ENCODE data around the gene LRP10.
A peak's percentile ranks its signal among the peaks of the same experiment; 100 is the strongest.

The LRP10 gene

GRCh38 chr14:22870811-22871223 lies 723 bp upstream of the LRP10 start:
- no peak for DNase-seq
- Mint-ChIP-seq H3K27ac (peak overlapping the region; percentile 99), H3K36me3 (ENCODE audit: low read depth) (peaks cover 16% of the 10 kb centered on the region)

GRCh38 chr14:22872033-22872832 lies 693 bp downstream of the LRP10 start:
- peak; percentile 87 for TF ChIP-seq CTCF (IDR thresholded peaks at IDR 0.05)
- Mint-ChIP-seq H3K4me3 (peak overlapping the region; percentile 87), H3K27me3 (ENCODE audit: low read depth, poor library complexity) (no peaks in the 10 kb centered on the region), H3K27ac (peak overlapping the region; percentile 53), H3K4me1 (peaks cover 27% of the 10 kb centered on the region), H3K36me3 (ENCODE audit: low read depth) (peaks cover 20% of the 10 kb centered on the region), H3K9me3 (no peaks in the 10 kb centered on the region)
- peak; percentile 87 for DNase-seq

More at GRCh38 chr14:22870811-22871223, 723 bp upstream of the LRP10 start:
- Mint-ChIP-seq H3K27me3 (ENCODE audit: low read depth, poor library complexity) (no peaks in the 10 kb centered on the region), H3K4me1 (peaks cover 27% of the 10 kb centered on the region), H3K9me3 (no peaks in the 10 kb centered on the region), H3K4me3 (peak overlapping the region; percentile 87)
- TF ChIP-seq CTCF (IDR thresholded peaks at IDR 0.05) = no peak

GRCh38 chr14:22872833-22873520 lies 1.4 kb downstream of the LRP10 start:
- Mint-ChIP-seq H3K36me3 (ENCODE audit: low read depth) (peaks cover 26% of the 10 kb centered on the region), H3K27ac (peak overlapping the region; percentile 53), H3K9me3 (no peaks in the 10 kb centered on the region), H3K4me1 (peaks cover 27% of the 10 kb centered on the region), H3K27me3 (ENCODE audit: low read depth, poor library complexity) (no peaks in the 10 kb centered on the region), H3K4me3 (peak overlapping the region; percentile 83)
- no peak for DNase-seq
- peak; percentile 5 for TF ChIP-seq CTCF (IDR thresholded peaks at IDR 0.05)

GRCh38 chr14:22875003-22875747 lies 3.6 kb downstream of the LRP10 start:
- Mint-ChIP-seq H3K9me3 (no peaks in the 10 kb centered on the region), H3K36me3 (ENCODE audit: low read depth) (peaks cover 34% of the 10 kb centered on the region), H3K4me1 (peaks cover 25% of the 10 kb centered on the region), H3K4me3 (no peak overlapping the region), H3K27ac (no peak overlapping the region), H3K27me3 (ENCODE audit: low read depth, poor library complexity) (no peaks in the 10 kb centered on the region)
- DNase-seq = no peak
- TF ChIP-seq CTCF (IDR thresholded peaks at IDR 0.05) = no peak

- Mint-ChIP-seq H3K4me3 (no peak overlapping the region), H3K9me3 (no peaks in the 10 kb centered on the region), H3K27ac (peak overlapping the region; percentile 60), H3K36me3 (ENCODE audit: low read depth) (peaks cover 34% of the 10 kb centered on the region), H3K4me1 (peaks cover 18% of the 10 kb centered on the region), H3K27me3 (ENCODE audit: low read depth, poor library complexity) (no peaks in the 10 kb centered on the region)
- DNase-seq = no peak
- TF ChIP-seq CTCF (IDR thresholded peaks at IDR 0.05) = no peak
Observed at GRCh38 chr14:22875748-22876319, 4.3 kb downstream of the LRP10 start.
